HG02938 (cell line): ENCODE measurements around the gene KLF16.

Experiments used
- ATAC-seq: cut with Tn5 transposase; IDR thresholded peaks from one replicate; pipeline ENCODE4 v1.9.1; 2021; ENCODE audit warnings: mild to moderate bottlenecking, moderate library complexity; ENCODE audit not compliant: unreplicated experiment

Gene KLF16

GRCh38 chr19:1844513-1845124 is 18.8 kb downstream of the KLF16 start:
- ATAC-seq: no peak

- no peak for ATAC-seq
Observed at GRCh38 chr19:1843646-1844394, 19.6 kb downstream of the KLF16 start.

- no peak for ATAC-seq
Observed at GRCh38 chr19:1843116-1843515, 20.3 kb downstream of the KLF16 start.

- no peak for ATAC-seq
Observed at GRCh38 chr19:1841209-1841924, 22.0 kb downstream of the KLF16 start.

GRCh38 chr19:1840541-1841115 is 22.8 kb downstream of the KLF16 start:
- ATAC-seq: no peak

- no peak for ATAC-seq
Observed at GRCh38 chr19:1839658-1840540, 23.5 kb downstream of the KLF16 start.

GRCh38 chr19:1837625-1838105 is 25.7 kb downstream of the KLF16 start:
- ATAC-seq: no peak

- no peak for ATAC-seq
Observed at GRCh38 chr19:1837222-1837565, 26.2 kb downstream of the KLF16 start.

GRCh38 chr19:1836458-1837221 is 26.7 kb downstream of the KLF16 start:
- ATAC-seq: no peak

GRCh38 chr19:1833540-1833939 is 29.8 kb downstream of the KLF16 start:
- no peak for ATAC-seq

GRCh38 chr19:1832046-1832663 is 31.2 kb downstream of the KLF16 start:
- no peak for ATAC-seq

- no peak for ATAC-seq
Observed at GRCh38 chr19:1830978-1831377, 32.4 kb downstream of the KLF16 start.

GRCh38 chr19:1830568-1830967 is 32.8 kb downstream of the KLF16 start:
- no peak for ATAC-seq

GRCh38 chr19:1829958-1830357 is 33.4 kb downstream of the KLF16 start:
- no peak for ATAC-seq

GRCh38 chr19:1828279-1829238 is 34.8 kb downstream of the KLF16 start:
- ATAC-seq: no peak

GRCh38 chr19:1827566-1828278 is 35.7 kb downstream of the KLF16 start:
- no peak for ATAC-seq
